ENCODE results near the gene COL23A1.

DNA sequence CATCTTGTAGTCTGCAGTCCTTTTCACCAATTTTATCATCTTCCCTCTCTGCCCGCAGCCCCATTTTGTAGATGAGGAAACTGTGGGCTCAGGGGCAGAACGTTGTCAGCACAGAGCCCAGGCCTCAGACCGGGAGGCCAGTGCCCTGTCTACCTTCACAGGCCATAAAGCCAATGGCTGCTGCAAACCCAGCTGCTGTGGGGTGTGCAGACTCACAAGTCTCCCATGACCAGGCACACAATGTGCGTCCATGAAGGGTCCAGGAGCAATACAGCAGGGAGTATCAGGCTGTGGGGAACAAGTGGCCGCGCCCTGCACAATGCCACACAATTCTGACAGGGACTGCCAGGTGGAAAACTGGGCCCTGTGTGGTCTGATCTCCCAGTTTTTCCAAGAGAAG lies 71.0 kb downstream of the COL23A1 start:
- no peak for TF ChIP-seq ZNF589 (CRISPR knock-in tag; conservative IDR thresholded peaks at IDR 0.05)
- TF ChIP-seq MXD4 (CRISPR knock-in tag; IDR thresholded peaks at IDR 0.05) = no peak
- no peak for TF ChIP-seq HNF1A (IDR thresholded peaks at IDR 0.05; ENCODE audit: low read depth)
- TF ChIP-seq HNF1A (CRISPR knock-in tag; IDR thresholded peaks at IDR 0.05; ENCODE audit: borderline replicate concordance) = no peak
- no peak for TF ChIP-seq ZNF274 (CRISPR knock-in tag; IDR thresholded peaks at IDR 0.05)
- no peak for TF ChIP-seq ATF1 (CRISPR knock-in tag; IDR thresholded peaks at IDR 0.05)
- TF ChIP-seq, protein P1, sequence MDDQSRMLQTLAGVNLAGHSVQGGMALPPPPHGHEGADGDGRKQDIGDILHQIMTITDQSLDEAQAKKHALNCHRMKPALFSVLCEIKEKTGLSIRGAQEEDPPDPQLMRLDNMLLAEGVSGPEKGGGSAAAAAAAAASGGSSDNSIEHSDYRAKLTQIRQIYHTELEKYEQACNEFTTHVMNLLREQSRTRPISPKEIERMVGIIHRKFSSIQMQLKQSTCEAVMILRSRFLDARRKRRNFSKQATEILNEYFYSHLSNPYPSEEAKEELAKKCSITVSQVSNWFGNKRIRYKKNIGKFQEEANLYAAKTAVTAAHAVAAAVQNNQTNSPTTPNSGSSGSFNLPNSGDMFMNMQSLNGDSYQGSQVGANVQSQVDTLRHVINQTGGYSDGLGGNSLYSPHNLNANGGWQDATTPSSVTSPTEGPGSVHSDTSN (CRISPR knock-in tag; IDR thresholded peaks at IDR 0.05; ENCODE audit: borderline replicate concordance) = no peak
- TF ChIP-seq ZNF883 (CRISPR knock-in tag; IDR thresholded peaks at IDR 0.05; ENCODE audit: not compliant biosample characterization) = no peak
- TF ChIP-seq PHF8 (CRISPR knock-in tag; IDR thresholded peaks at IDR 0.05) = no peak
- TF ChIP-seq, protein P2, sequence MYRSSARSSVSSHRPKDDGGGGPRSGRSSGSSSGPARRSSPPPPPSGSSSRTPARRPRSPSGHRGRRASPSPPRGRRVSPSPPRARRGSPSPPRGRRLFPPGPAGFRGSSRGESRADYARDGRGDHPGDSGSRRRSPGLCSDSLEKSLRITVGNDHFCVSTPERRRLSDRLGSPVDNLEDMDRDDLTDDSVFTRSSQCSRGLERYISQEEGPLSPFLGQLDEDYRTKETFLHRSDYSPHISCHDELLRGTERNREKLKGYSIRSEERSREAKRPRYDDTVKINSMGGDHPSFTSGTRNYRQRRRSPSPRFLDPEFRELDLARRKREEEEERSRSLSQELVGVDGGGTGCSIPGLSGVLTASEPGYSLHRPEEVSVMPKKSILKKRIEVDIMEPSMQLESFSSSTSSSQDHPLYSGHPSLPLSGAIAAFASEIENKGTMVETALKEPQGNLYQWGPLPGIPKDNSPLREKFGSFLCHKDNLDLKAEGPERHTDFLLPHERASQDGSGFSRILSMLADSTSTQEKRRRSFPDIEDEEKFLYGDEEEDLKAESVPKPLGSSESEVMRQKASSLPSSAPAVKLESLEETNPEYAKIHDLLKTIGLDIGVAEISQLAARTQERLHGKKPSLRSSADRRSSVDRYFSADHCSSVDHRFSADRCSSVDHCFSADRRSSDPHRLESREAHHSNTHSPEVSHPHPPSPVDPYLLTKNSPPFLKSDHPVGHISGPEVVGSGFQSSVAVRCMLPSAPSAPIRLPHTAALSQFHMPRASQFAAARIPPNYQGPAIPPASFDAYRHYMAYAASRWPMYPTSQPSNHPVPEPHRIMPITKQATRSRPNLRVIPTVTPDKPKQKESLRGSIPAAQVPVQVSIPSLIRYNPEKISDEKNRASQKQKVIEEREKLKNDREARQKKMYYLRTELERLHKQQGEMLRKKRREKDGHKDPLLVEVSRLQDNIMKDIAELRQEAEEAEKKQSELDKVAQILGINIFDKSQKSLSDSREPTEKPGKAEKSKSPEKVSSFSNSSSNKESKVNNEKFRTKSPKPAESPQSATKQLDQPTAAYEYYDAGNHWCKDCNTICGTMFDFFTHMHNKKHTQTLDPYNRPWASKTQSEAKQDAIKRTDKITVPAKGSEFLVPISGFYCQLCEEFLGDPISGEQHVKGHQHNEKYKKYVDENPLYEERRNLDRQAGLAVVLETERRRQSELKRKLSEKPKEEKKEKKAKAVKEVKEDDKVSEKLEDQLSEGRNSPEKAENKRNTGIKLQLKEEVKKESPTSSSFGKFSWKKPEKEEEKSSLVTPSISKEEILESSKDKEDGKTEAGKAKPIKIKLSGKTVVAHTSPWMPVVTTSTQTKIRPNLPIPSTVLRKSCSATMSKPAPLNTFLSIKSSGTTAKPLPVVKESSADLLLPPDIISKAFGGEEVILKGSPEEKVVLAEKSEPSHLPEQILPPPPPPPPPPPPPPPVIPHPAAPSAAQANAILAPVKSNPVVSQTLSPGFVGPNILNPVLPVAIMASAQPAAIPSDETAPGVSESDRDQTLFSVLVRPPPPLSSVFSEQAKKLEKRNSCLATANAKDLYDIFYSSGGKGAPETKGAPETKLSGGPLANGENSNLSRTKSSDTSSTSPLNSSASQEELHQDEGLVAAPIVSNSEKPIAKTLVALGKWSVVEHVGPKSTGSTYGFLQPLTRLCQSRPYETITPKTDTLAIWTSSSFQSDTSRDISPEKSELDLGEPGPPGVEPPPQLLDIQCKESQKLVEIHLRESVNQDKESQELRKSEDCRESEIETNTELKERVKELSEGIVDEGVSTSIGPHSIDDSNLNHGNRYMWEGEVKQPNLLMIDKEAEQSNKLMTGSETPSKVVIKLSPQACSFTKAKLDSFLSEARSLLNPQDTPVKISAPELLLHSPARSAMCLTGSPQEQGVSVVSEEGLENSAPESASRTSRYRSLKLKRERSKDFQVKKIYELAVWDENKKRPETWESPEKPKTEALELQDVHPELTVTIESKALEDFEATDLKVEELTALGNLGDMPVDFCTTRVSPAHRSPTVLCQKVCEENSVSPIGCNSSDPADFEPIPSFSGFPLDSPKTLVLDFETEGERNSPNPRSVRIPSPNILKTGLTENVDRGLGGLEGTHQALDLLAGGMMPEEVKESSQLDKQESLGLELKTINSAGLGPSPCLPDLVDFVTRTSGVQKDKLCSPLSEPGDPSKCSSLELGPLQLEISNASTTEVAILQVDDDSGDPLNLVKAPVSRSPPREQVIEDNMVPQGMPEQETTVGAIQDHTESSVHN (CRISPR knock-in tag; IDR thresholded peaks at IDR 0.05) = no peak
- TF ChIP-seq RFX5 (IDR thresholded peaks at IDR 0.05; ENCODE audit: low read depth, low read length) = no peak
